MM.1S (cell line): ENCODE data around the gene RPE.

ENCODE experiments used
- DNase-seq: peaks from one replicate; pipeline ENCODE4 v3.0.0-alpha.2; 2015
- H2AFZ ChIP-seq: fragments of 300-600 bp; sonication (generic); 2 replicates; pipeline ENCODE4 v1.6.0; 2016; ENCODE audit warnings: antibody characterized with exemption, low read length
- H3F3A ChIP-seq: fragments of 300-600 bp; sonication (generic); 2 replicates; pipeline ENCODE4 v1.6.1; 2016; ENCODE audit warnings: mild to moderate bottlenecking, antibody characterized with exemption, low read length, moderate library complexity, mixed read lengths; ENCODE audit not compliant: insufficient read depth
- H3K27ac ChIP-seq: fragments of 300-600 bp; sonication (generic); 2 replicates; pipeline ENCODE4 v1.5.1; 2016; ENCODE audit warnings: mild to moderate bottlenecking, low read length
- H3K27me3 ChIP-seq: fragments of 300-600 bp; sonication (generic); replicated peaks from 2 replicates; pipeline ENCODE4 v1.6.0; 2016; ENCODE audit warnings: low read length; ENCODE audit not compliant: insufficient read depth
- H3K36me3 ChIP-seq: fragments of 300-600 bp; sonication (generic); replicated peaks from 2 replicates; pipeline ENCODE4 v1.6.1; 2016; ENCODE audit warnings: mild to moderate bottlenecking, low read length, mixed read lengths; ENCODE audit not compliant: insufficient read depth
- H3K4me1 ChIP-seq: fragments of 300-600 bp; sonication (generic); 2 replicates; pipeline ENCODE4 v1.6.1; 2016; ENCODE audit warnings: low read length, mixed read lengths
- H3K4me2 ChIP-seq: fragments of 300-600 bp; sonication (generic); 2 replicates; pipeline ENCODE4 v1.6.0; 2016; ENCODE audit warnings: low read depth, low read length
- H3K4me3 ChIP-seq: fragments of 300-600 bp; sonication (generic); 2 replicates; pipeline ENCODE4 v1.5.1; 2016; ENCODE audit warnings: low read length, mixed read lengths
- H3K79me2 ChIP-seq: fragments of 300-600 bp; sonication (generic); 2 replicates; pipeline ENCODE4 v1.6.1; 2016; ENCODE audit warnings: mixed run types, low read length, mixed read lengths
- H3K9ac ChIP-seq: fragments of 300-600 bp; sonication (generic); 2 replicates; pipeline ENCODE4 v1.6.1; 2016; ENCODE audit warnings: low read length, mixed read lengths
- H3K9me2 ChIP-seq: fragments of 300-600 bp; sonication (generic); replicated peaks from 2 replicates; pipeline ENCODE4 v1.6.1; 2016; ENCODE audit warnings: mild to moderate bottlenecking, low read length, mixed read lengths; ENCODE audit not compliant: insufficient read depth
- H3K9me3 ChIP-seq: fragments of 300-600 bp; sonication (generic); replicated peaks from 2 replicates; pipeline ENCODE4 v1.6.1; 2016; ENCODE audit warnings: mild to moderate bottlenecking, low read length, mixed read lengths; ENCODE audit not compliant: insufficient read depth
- H4K20me1 ChIP-seq: fragments of 300-600 bp; sonication (generic); 2 replicates; pipeline ENCODE4 v1.6.1; 2016; ENCODE audit warnings: mild to moderate bottlenecking, low read length, moderate library complexity, mixed read lengths; ENCODE audit not compliant: insufficient read depth
- EZH2 ChIP-seq: fragments of 300-600 bp; sonication (generic); optimal IDR thresholded peaks from 2 replicates; pipeline ENCODE3; 2017; ENCODE audit warnings: low read depth, mild to moderate bottlenecking, antibody characterized with exemption, low read length, mixed read lengths
- EZH2phosphoT487 ChIP-seq: fragments of 300-600 bp; sonication (generic); IDR thresholded peaks from 2 replicates; pipeline ENCODE4 v1.6.1; 2018; ENCODE audit warnings: antibody characterized with exemption, low read length
- TF ChIP-seq, protein P1 (sequence below): fragments of 300-600 bp; sonication (generic); IDR thresholded peaks from 2 replicates; pipeline ENCODE4 v1.5.1; 2016; ENCODE audit warnings: antibody characterized with exemption, low read length, mixed read lengths

The RPE gene

DNA sequence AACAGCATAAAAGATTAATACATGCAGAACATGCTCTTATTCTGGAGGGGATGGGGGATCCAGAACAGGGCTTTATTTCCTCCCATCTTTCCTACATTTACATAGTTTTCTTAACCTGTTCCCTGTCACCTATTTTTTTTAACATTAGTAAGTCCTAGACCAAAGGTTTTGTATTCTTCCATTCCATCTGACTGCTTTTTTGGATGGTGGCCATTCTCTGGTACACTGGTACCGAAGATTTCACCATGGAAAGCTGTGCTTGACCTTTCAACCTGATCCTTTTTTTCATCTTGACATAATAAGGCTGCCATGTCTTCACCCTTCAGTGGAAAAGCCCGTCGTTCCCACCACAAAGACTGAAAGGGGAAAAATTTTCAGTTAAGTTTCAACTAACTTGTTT, 20.4 kb downstream of the RPE start:
- peaks cover 20% of the 10 kb centered on the region for H3K36me3 ChIP-seq
- H3K4me2 ChIP-seq, result no peak overlapping the region
- H3F3A ChIP-seq, result no peaks in the 10 kb centered on the region
- no peaks in the 10 kb centered on the region for H3K27me3 ChIP-seq
- H3K9me3 ChIP-seq, result no peaks in the 10 kb centered on the region
- H2AFZ ChIP-seq, result no peak overlapping the region
- no peaks in the 10 kb centered on the region for H4K20me1 ChIP-seq
- no peaks in the 10 kb centered on the region for H3K4me1 ChIP-seq
- H3K27ac ChIP-seq, result no peak overlapping the region
- H3K79me2 ChIP-seq, result no peaks in the 10 kb centered on the region
- no peaks in the 10 kb centered on the region for H3K9me2 ChIP-seq
- no peak for DNase-seq
- no peak overlapping the region for H3K4me3 ChIP-seq
- H3K9ac ChIP-seq, result no peak overlapping the region
- TF ChIP-seq EZH2phosphoT487 (no peak), EZH2 (no peak)
- TF ChIP-seq, protein P1, sequence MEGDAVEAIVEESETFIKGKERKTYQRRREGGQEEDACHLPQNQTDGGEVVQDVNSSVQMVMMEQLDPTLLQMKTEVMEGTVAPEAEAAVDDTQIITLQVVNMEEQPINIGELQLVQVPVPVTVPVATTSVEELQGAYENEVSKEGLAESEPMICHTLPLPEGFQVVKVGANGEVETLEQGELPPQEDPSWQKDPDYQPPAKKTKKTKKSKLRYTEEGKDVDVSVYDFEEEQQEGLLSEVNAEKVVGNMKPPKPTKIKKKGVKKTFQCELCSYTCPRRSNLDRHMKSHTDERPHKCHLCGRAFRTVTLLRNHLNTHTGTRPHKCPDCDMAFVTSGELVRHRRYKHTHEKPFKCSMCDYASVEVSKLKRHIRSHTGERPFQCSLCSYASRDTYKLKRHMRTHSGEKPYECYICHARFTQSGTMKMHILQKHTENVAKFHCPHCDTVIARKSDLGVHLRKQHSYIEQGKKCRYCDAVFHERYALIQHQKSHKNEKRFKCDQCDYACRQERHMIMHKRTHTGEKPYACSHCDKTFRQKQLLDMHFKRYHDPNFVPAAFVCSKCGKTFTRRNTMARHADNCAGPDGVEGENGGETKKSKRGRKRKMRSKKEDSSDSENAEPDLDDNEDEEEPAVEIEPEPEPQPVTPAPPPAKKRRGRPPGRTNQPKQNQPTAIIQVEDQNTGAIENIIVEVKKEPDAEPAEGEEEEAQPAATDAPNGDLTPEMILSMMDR, result no peak

DNA sequence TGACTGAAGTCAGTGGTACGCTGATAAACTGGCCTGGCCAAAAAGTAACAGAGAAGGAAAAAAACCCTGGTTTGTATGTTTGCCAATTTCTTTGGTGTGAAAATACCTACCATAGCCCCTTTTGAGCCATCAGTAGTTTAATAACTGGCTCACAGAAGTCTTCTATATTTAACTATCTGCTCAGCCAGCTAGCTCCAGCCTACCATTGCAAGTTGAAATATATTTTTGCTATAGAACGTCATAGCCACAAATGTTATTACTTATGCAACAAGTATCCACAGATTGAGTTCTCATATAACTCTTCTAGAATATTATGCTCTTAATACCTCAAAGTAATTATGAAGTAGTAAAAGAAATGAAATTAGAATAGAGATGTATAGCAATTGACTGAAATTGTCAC, 25.2 kb downstream of the RPE start:
- DNase-seq, result no peak
- Histone ChIP-seq H3K36me3 (peaks cover 10% of the 10 kb centered on the region), H3K9ac (no peak overlapping the region), H3K27me3 (no peaks in the 10 kb centered on the region), H3F3A (no peaks in the 10 kb centered on the region), H3K9me3 (no peaks in the 10 kb centered on the region), H3K4me1 (no peaks in the 10 kb centered on the region), H3K9me2 (no peaks in the 10 kb centered on the region), H2AFZ (no peak overlapping the region), H4K20me1 (no peaks in the 10 kb centered on the region), H3K4me2 (no peak overlapping the region), H3K27ac (no peak overlapping the region), H3K4me3 (no peak overlapping the region), H3K79me2 (no peaks in the 10 kb centered on the region)
- TF ChIP-seq EZH2phosphoT487, result no peak
- no peak for TF ChIP-seq EZH2
- TF ChIP-seq, protein P1, result no peak

DNA sequence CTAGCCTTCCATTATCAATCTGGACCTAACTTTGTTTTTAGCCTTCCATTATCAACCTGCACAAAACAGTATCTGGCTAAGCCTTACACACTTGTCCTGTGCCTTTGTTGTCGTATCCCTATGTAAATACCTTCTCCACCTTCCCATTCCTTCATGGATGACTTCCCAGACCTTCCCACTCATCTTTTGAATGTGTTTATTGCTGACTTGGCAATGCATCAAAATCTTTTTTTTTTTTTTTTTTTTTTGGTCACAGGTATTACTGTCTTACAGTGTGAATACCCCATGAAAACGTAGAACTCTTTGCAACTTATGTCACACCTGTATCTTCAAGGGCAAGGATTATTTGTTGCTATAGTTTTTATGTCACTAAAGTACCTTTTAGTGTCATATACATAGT, 25.7 kb downstream of the RPE start:
- Histone ChIP-seq H2AFZ (no peak overlapping the region), H3K4me2 (no peak overlapping the region), H3K36me3 (peaks cover 10% of the 10 kb centered on the region), H4K20me1 (no peaks in the 10 kb centered on the region), H3K9me3 (no peaks in the 10 kb centered on the region), H3K9me2 (no peaks in the 10 kb centered on the region), H3K27me3 (no peaks in the 10 kb centered on the region), H3K27ac (no peak overlapping the region), H3K79me2 (no peaks in the 10 kb centered on the region), H3F3A (no peaks in the 10 kb centered on the region), H3K4me3 (no peak overlapping the region), H3K4me1 (no peaks in the 10 kb centered on the region), H3K9ac (no peak overlapping the region)
- TF ChIP-seq EZH2 (no peak), EZH2phosphoT487 (no peak)
- TF ChIP-seq, protein P1, result no peak
- no peak for DNase-seq
